Activated naive CD8-positive, alpha-beta T cell (primary cell): ENCODE results near the gene LIPH.
A peak's percentile ranks its signal among the peaks of the same experiment; 100 is the strongest.
"Not testable (repeated sequence)": the region's sequence is repeated elsewhere in the genome, so short reads cannot be mapped to it uniquely, and the experiment has no call there.

ENCODE experiments used
- H3K27ac Mint-ChIP-seq: one replicate; pipeline ENCODE4 v1.8.0; 2021; ENCODE audit warnings: mixed read lengths
- H3K27me3 Mint-ChIP-seq: one replicate; pipeline ENCODE4 v1.8.0; 2021; ENCODE audit warnings: mixed read lengths
- H3K36me3 Mint-ChIP-seq: one replicate; pipeline ENCODE4 v1.8.0; 2021; ENCODE audit warnings: mixed read lengths
- H3K4me1 Mint-ChIP-seq: one replicate; pipeline ENCODE4 v1.8.0; 2021; ENCODE audit warnings: low read depth, mixed read lengths
- H3K4me3 Mint-ChIP-seq: one replicate; pipeline ENCODE4 v1.8.0; 2021; ENCODE audit warnings: mild to moderate bottlenecking, mixed read lengths
- H3K9me3 Mint-ChIP-seq: one replicate; pipeline ENCODE4 v1.8.0; 2021; ENCODE audit warnings: low read depth, mixed read lengths

LIPH gene

GRCh38 chr3:185559706-185560090 is 7.3 kb upstream of the LIPH start:
- Mint-ChIP-seq H3K9me3 (no peaks in the 10 kb centered on the region), H3K27me3 (peaks cover 2% of the 10 kb centered on the region), H3K27ac (no peak overlapping the region), H3K4me3 (peak overlapping the region; percentile 84), H3K36me3 (no peaks in the 10 kb centered on the region), H3K4me1 (peaks cover 14% of the 10 kb centered on the region)

- H3K27ac Mint-ChIP-seq: no peak overlapping the region
- no peaks in the 10 kb centered on the region for H3K9me3 Mint-ChIP-seq
- peaks cover 2% of the 10 kb centered on the region for H3K27me3 Mint-ChIP-seq
- peaks cover 14% of the 10 kb centered on the region for H3K4me1 Mint-ChIP-seq
- no peaks in the 10 kb centered on the region for H3K36me3 Mint-ChIP-seq
- H3K4me3 Mint-ChIP-seq: no peak overlapping the region
Observed at GRCh38 chr3:185558395-185558794, 6.0 kb upstream of the LIPH start.

- H3K36me3 Mint-ChIP-seq: not testable (repeated sequence)
Observed at GRCh38 chr3:185556640-185557039, 4.3 kb upstream of the LIPH start.

GRCh38 chr3:185555860-185556347 is 3.5 kb upstream of the LIPH start:
- peaks cover 2% of the 10 kb centered on the region for H3K27me3 Mint-ChIP-seq
- no peak overlapping the region for H3K27ac Mint-ChIP-seq
- no peak overlapping the region for H3K4me3 Mint-ChIP-seq
- H3K9me3 Mint-ChIP-seq: no peaks in the 10 kb centered on the region
- no peaks in the 10 kb centered on the region for H3K36me3 Mint-ChIP-seq
- peaks cover 15% of the 10 kb centered on the region for H3K4me1 Mint-ChIP-seq

More at GRCh38 chr3:185556640-185557039, 4.3 kb upstream of the LIPH start:
- not testable (repeated sequence) for H3K27ac Mint-ChIP-seq, H3K4me3 Mint-ChIP-seq, H3K9me3 Mint-ChIP-seq, H3K27me3 Mint-ChIP-seq
- H3K4me1 Mint-ChIP-seq: peaks cover 17% of the 10 kb centered on the region

- Mint-ChIP-seq H3K4me3 (no peak overlapping the region), H3K4me1 (peaks cover 15% of the 10 kb centered on the region), H3K27me3 (peaks cover 2% of the 10 kb centered on the region), H3K27ac (no peak overlapping the region), H3K9me3 (no peaks in the 10 kb centered on the region), H3K36me3 (no peaks in the 10 kb centered on the region)
Observed at GRCh38 chr3:185555101-185555501, 2.7 kb upstream of the LIPH start.

GRCh38 chr3:185549651-185550111 is 2.7 kb downstream of the LIPH start:
- no peaks in the 10 kb centered on the region for H3K9me3 Mint-ChIP-seq
- H3K27me3 Mint-ChIP-seq: no peaks in the 10 kb centered on the region
- no peak overlapping the region for H3K27ac Mint-ChIP-seq
- peaks cover 13% of the 10 kb centered on the region for H3K4me1 Mint-ChIP-seq
- H3K4me3 Mint-ChIP-seq: no peak overlapping the region
- no peaks in the 10 kb centered on the region for H3K36me3 Mint-ChIP-seq

GRCh38 chr3:185549122-185549521 is 3.3 kb downstream of the LIPH start:
- no peaks in the 10 kb centered on the region for H3K27me3 Mint-ChIP-seq
- H3K4me3 Mint-ChIP-seq: no peak overlapping the region
- no peaks in the 10 kb centered on the region for H3K9me3 Mint-ChIP-seq
- H3K27ac Mint-ChIP-seq: no peak overlapping the region
- peaks cover 13% of the 10 kb centered on the region for H3K4me1 Mint-ChIP-seq
- H3K36me3 Mint-ChIP-seq: no peaks in the 10 kb centered on the region

GRCh38 chr3:185540695-185541094 is 11.7 kb downstream of the LIPH start:
- H3K36me3 Mint-ChIP-seq: peaks cover 2% of the 10 kb centered on the region
- no peaks in the 10 kb centered on the region for H3K9me3 Mint-ChIP-seq
- H3K27ac Mint-ChIP-seq: no peak overlapping the region

GRCh38 chr3:185539934-185540333 is 12.5 kb downstream of the LIPH start:
- Mint-ChIP-seq H3K36me3 (peaks cover 2% of the 10 kb centered on the region), H3K9me3 (no peaks in the 10 kb centered on the region), H3K4me3 (no peak overlapping the region), H3K27ac (no peak overlapping the region), H3K27me3 (no peaks in the 10 kb centered on the region), H3K4me1 (peaks cover 7% of the 10 kb centered on the region)

More at GRCh38 chr3:185540695-185541094, 11.7 kb downstream of the LIPH start:
- no peaks in the 10 kb centered on the region for H3K27me3 Mint-ChIP-seq
- peaks cover 7% of the 10 kb centered on the region for H3K4me1 Mint-ChIP-seq
- no peak overlapping the region for H3K4me3 Mint-ChIP-seq

GRCh38 chr3:185537369-185537970 is 14.9 kb downstream of the LIPH start:
- H3K27me3 Mint-ChIP-seq: no peaks in the 10 kb centered on the region
- H3K36me3 Mint-ChIP-seq: peaks cover 2% of the 10 kb centered on the region
- peaks cover 7% of the 10 kb centered on the region for H3K4me1 Mint-ChIP-seq
- H3K4me3 Mint-ChIP-seq: no peak overlapping the region
- no peaks in the 10 kb centered on the region for H3K9me3 Mint-ChIP-seq
- H3K27ac Mint-ChIP-seq: peak overlapping the region; percentile 90

- H3K9me3 Mint-ChIP-seq: no peaks in the 10 kb centered on the region
- H3K27me3 Mint-ChIP-seq: no peaks in the 10 kb centered on the region
- H3K4me1 Mint-ChIP-seq: peaks cover 7% of the 10 kb centered on the region
- no peak overlapping the region for H3K4me3 Mint-ChIP-seq
- no peak overlapping the region for H3K27ac Mint-ChIP-seq
- peaks cover 2% of the 10 kb centered on the region for H3K36me3 Mint-ChIP-seq
Observed at GRCh38 chr3:185534511-185534910, 17.9 kb downstream of the LIPH start.

- H3K27ac Mint-ChIP-seq: no peak overlapping the region
- H3K36me3 Mint-ChIP-seq: peaks cover 2% of the 10 kb centered on the region
- H3K4me1 Mint-ChIP-seq: peaks cover 7% of the 10 kb centered on the region
- no peaks in the 10 kb centered on the region for H3K27me3 Mint-ChIP-seq
- H3K9me3 Mint-ChIP-seq: no peaks in the 10 kb centered on the region
- H3K4me3 Mint-ChIP-seq: no peak overlapping the region
Observed at GRCh38 chr3:185532901-185533300, 19.5 kb downstream of the LIPH start.

GRCh38 chr3:185530856-185531255 is 21.5 kb downstream of the LIPH start:
- no peak overlapping the region for H3K27ac Mint-ChIP-seq
- no peaks in the 10 kb centered on the region for H3K36me3 Mint-ChIP-seq
- peaks cover 1% of the 10 kb centered on the region for H3K27me3 Mint-ChIP-seq
- H3K9me3 Mint-ChIP-seq: no peaks in the 10 kb centered on the region
- H3K4me1 Mint-ChIP-seq: no peaks in the 10 kb centered on the region
- no peak overlapping the region for H3K4me3 Mint-ChIP-seq

GRCh38 chr3:185528532-185528931 is 23.9 kb downstream of the LIPH start:
- no peak overlapping the region for H3K4me3 Mint-ChIP-seq
- no peaks in the 10 kb centered on the region for H3K9me3 Mint-ChIP-seq
- no peaks in the 10 kb centered on the region for H3K36me3 Mint-ChIP-seq
- peaks cover 8% of the 10 kb centered on the region for H3K27me3 Mint-ChIP-seq
- H3K27ac Mint-ChIP-seq: no peak overlapping the region
- H3K4me1 Mint-ChIP-seq: no peaks in the 10 kb centered on the region

- no peaks in the 10 kb centered on the region for H3K36me3 Mint-ChIP-seq
- no peaks in the 10 kb centered on the region for H3K9me3 Mint-ChIP-seq
- H3K4me3 Mint-ChIP-seq: no peak overlapping the region
- H3K4me1 Mint-ChIP-seq: no peaks in the 10 kb centered on the region
- H3K27ac Mint-ChIP-seq: no peak overlapping the region
- peaks cover 8% of the 10 kb centered on the region for H3K27me3 Mint-ChIP-seq
Observed at GRCh38 chr3:185527364-185527763, 25.0 kb downstream of the LIPH start.

GRCh38 chr3:185526349-185526951 is 25.9 kb downstream of the LIPH start:
- H3K9me3 Mint-ChIP-seq: no peaks in the 10 kb centered on the region
- H3K4me3 Mint-ChIP-seq: no peak overlapping the region
- H3K27ac Mint-ChIP-seq: no peak overlapping the region
- H3K36me3 Mint-ChIP-seq: no peaks in the 10 kb centered on the region
- H3K4me1 Mint-ChIP-seq: no peaks in the 10 kb centered on the region
- peaks cover 11% of the 10 kb centered on the region for H3K27me3 Mint-ChIP-seq
